ENCODE results near the gene CEP57. TPM values are rescaled to one million over a fixed set of nuclear protein-coding genes. Genes with fewer than 3 reads are reported as not detected.

CEP57 gene
- total and polyA plus RNA-seq, 2 of the 13 experiments (the other 11 are each of a cell fraction or from before 2014, with no cell fraction given), result 34.3 to 59.4 TPM

GRCh38 chr11:95831198-95831883, 41.0 kb downstream of the CEP57 start (continued):
- TF ChIP-seq AHDC1 (CRISPR knock-in tag; IDR thresholded peaks at IDR 0.05; ENCODE audit: borderline replicate concordance) (no peak), POLR2AphosphoS2 (IDR thresholded peaks at IDR 0.05; ENCODE audit: low read depth, low read length) (no peak), MAFF (IDR thresholded peaks at IDR 0.05; ENCODE audit: low read depth, low read length) (no peak), ZNF160 (CRISPR knock-in tag; IDR thresholded peaks at IDR 0.05) (no peak), TBL1XR1 (IDR thresholded peaks at IDR 0.05; ENCODE audit: borderline replicate concordance, low read length, partially characterized antibody) (no peak), SOX5 (CRISPR knock-in tag; IDR thresholded peaks at IDR 0.05; ENCODE audit: borderline replicate concordance) (no peak), ZZZ3 (CRISPR knock-in tag; IDR thresholded peaks at IDR 0.05; ENCODE audit: borderline replicate concordance) (no peak), ZNF546 (CRISPR knock-in tag; conservative IDR thresholded peaks at IDR 0.05) (no peak), ATF7-NPFF (CRISPR knock-in tag; IDR thresholded peaks at IDR 0.05; ENCODE audit: low read depth) (no peak), JUN (CRISPR knock-in tag; IDR thresholded peaks at IDR 0.05) (no peak), ZKSCAN1 (IDR thresholded peaks at IDR 0.05; ENCODE audit: low read length) (no peak)
